ENCODE measurements around the gene UFL1.

Gene UFL1

DNA sequence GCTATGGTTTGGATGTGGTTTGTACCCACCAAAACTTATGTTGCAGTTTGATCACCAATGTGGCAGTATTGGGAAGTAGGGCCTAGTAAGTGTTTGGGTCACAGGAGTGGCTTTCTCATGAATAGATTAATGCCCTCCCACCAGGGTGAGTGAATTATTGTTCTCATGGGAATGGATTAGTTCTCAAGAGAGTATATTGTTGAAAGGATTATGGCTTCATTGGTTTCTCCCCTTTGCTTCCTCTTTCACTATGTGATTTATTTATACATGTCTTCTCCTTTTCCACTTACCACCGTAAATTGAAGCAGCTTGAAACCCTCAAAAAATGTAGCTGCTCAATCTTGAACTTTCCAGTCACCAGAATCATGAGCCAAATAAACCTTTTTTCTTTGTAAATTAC lies 10.8 kb downstream of the UFL1 start:
- Histone ChIP-seq H3K4ac (ENCODE audit: low read depth in 1 of 2, low read length in 2 of 2) (no peak overlapping the region), H3K4me1 (ENCODE audit: control insufficient read depth, insufficient read depth, low read depth, low read length) (no peaks in the 10 kb centered on the region), H2BK12ac (ENCODE audit: low read length in 2 of 2) (no peak overlapping the region), H3K23ac (ENCODE audit: low read length in 2 of 2) (no peak overlapping the region), H3K36me3 (ENCODE audit: control insufficient read depth in 1 of 2, insufficient read depth in 2 of 2, low read depth in 1 of 2, low read length in 2 of 2) (peaks cover 6 to 80% of the 10 kb centered on the region in 2 experiments), H3K18ac (ENCODE audit: low read depth in 1 of 2, low read length in 2 of 2) (no peak overlapping the region), H3K4me3 (ENCODE audit: insufficient read depth in 1 of 2, low read depth in 1 of 2, low read length in 2 of 2) (no peak overlapping the region), H2AK5ac (ENCODE audit: low read length, severe bottlenecking) (no peak overlapping the region), H3K9ac (ENCODE audit: low read length) (no peak overlapping the region), H4K8ac (ENCODE audit: low read length) (no peak overlapping the region), H3K79me1 (replicated peaks; ENCODE audit: low read length, poor library complexity, severe bottlenecking) (peaks cover 9% of the 10 kb centered on the region), H2BK5ac (ENCODE audit: low read depth, low read length, poor library complexity, severe bottlenecking) (no peak overlapping the region), H3K27ac (ENCODE audit: low read length, poor library complexity, severe bottlenecking) (no peak overlapping the region), H3K9me3 (ENCODE audit: control insufficient read depth, low read length) (no peaks in the 10 kb centered on the region), H3K4me2 (ENCODE audit: low read length, poor library complexity, severe bottlenecking) (no peak overlapping the region), H2BK120ac (ENCODE audit: low read depth, low read length) (no peak overlapping the region), H2AFZ (ENCODE audit: low read depth, low read length) (no peak overlapping the region), H3K14ac (ENCODE audit: low read length in 2 of 2) (no peak overlapping the region), H3K27me3 (ENCODE audit: control insufficient read depth in 1 of 2, insufficient read depth in 1 of 2, low read length in 2 of 2) (no peaks in the 10 kb centered on the region), H2BK15ac (ENCODE audit: low read depth, poor library complexity, severe bottlenecking) (no peak overlapping the region), H4K91ac (ENCODE audit: low read length) (no peak overlapping the region)
- no peak for DNase-seq
- WGBS = 64% methylated on average over 1 of the region's 1 CpG

DNA sequence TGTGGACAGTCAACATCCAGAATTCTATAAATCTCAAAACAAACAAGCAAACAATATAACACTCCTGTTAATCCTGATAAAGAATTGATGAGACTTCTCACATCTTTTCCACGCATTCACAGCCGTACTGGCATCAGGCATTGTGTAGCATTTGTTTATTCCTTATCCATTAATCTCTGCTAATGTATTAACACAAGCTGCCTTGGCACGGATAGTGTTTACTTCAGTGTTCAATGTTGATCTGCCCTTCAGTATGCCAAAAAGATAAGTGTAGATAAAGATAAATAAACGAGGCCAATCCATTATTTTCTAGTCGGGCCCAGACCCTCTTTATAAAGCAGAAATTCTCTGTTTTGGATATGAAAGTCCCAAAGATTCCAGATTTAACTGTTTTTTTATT lies 16.1 kb downstream of the UFL1 start:
- Histone ChIP-seq H3K27me3 (ENCODE audit: control insufficient read depth in 1 of 2, insufficient read depth in 1 of 2, low read length in 2 of 2) (no peaks in the 10 kb centered on the region), H3K4me2 (ENCODE audit: low read length, poor library complexity, severe bottlenecking) (no peak overlapping the region), H3K18ac (ENCODE audit: low read depth in 1 of 2, low read length in 2 of 2) (no peak overlapping the region), H2BK120ac (ENCODE audit: low read depth, low read length) (no peak overlapping the region), H4K91ac (ENCODE audit: low read length) (no peak overlapping the region), H3K9ac (ENCODE audit: low read length) (no peak overlapping the region), H2AK5ac (ENCODE audit: low read length, severe bottlenecking) (no peak overlapping the region), H3K14ac (ENCODE audit: low read length in 2 of 2) (no peak overlapping the region), H3K4ac (ENCODE audit: low read depth in 1 of 2, low read length in 2 of 2) (no peak overlapping the region), H3K79me1 (replicated peaks; ENCODE audit: low read length, poor library complexity, severe bottlenecking) (no peaks in the 10 kb centered on the region), H3K4me1 (ENCODE audit: control insufficient read depth, insufficient read depth, low read depth, low read length) (no peaks in the 10 kb centered on the region), H3K23ac (ENCODE audit: low read length in 2 of 2) (no peak overlapping the region), H2BK5ac (ENCODE audit: low read depth, low read length, poor library complexity, severe bottlenecking) (no peak overlapping the region), H3K4me3 (ENCODE audit: insufficient read depth in 1 of 2, low read depth in 1 of 2, low read length in 2 of 2) (no peak overlapping the region), H2BK15ac (ENCODE audit: low read depth, poor library complexity, severe bottlenecking) (no peak overlapping the region), H4K8ac (ENCODE audit: low read length) (no peak overlapping the region), H2AFZ (ENCODE audit: low read depth, low read length) (no peak overlapping the region), H3K36me3 (ENCODE audit: control insufficient read depth in 1 of 2, insufficient read depth in 2 of 2, low read depth in 1 of 2, low read length in 2 of 2) (peaks cover 0 to 74% of the 10 kb centered on the region in 2 experiments), H3K27ac (ENCODE audit: low read length, poor library complexity, severe bottlenecking) (no peak overlapping the region), H3K9me3 (ENCODE audit: control insufficient read depth, low read length) (no peaks in the 10 kb centered on the region), H2BK12ac (ENCODE audit: low read length in 2 of 2) (no peak overlapping the region)
- DNase-seq = no peak
- WGBS = 85% methylated on average over 3 of the region's 5 CpGs

DNA sequence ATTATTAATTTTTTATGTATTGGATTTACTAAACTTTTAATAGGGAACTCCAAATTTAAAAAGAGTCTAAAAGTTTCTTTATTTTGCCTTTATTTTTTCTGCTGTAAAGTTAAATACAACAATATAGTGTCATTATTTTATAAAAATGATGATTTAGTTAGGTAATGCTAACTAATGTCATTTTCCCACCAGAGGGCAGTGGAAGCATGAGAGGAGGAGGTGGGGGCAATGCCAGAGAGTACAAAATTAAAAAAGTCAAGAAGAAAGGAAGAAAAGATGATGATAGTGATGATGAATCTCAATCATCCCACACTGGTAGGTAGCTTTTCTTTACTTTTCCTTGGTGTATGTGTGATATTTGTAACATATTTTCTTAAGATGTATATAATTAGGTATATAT lies 21.1 kb downstream of the UFL1 start:
- no peak overlapping the region for H2AFZ ChIP-seq (ENCODE audit: low read depth, low read length)
- H3K4me2 ChIP-seq (ENCODE audit: low read length, poor library complexity, severe bottlenecking) = no peak overlapping the region
- no peak overlapping the region for H3K14ac ChIP-seq (ENCODE audit: low read length in 2 of 2)

DNA sequence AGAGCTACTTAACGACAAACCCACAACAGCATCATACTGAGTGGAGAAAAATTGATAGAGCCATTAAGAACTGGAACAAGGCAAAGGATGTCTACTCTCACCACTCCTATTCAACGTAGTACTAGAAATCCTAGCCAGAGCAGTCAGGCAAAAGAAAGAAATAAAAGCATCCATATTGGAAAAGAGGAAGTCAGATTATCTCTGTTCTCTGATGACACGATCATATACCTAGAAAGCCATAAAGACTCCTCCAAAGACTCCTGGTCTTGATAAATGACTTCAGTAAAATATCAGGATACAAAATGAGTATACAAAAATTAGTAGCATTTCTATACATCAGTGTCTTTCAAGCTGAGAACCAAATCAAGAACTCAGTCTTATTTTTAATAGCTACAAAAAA lies 24.3 kb downstream of the UFL1 start:
- H2BK12ac ChIP-seq (ENCODE audit: low read length in 2 of 2) = no peak overlapping the region
- no peak overlapping the region for H4K91ac ChIP-seq (ENCODE audit: low read length)
- H2BK5ac ChIP-seq (ENCODE audit: low read depth, low read length, poor library complexity, severe bottlenecking) = no peak overlapping the region
- H3K4ac ChIP-seq (ENCODE audit: low read depth in 1 of 2, low read length in 2 of 2) = no peak overlapping the region
- peaks cover 0 to 83% of the 10 kb centered on the region in 2 experiments for H3K36me3 ChIP-seq (ENCODE audit: control insufficient read depth in 1 of 2, insufficient read depth in 2 of 2, low read depth in 1 of 2, low read length in 2 of 2)
- no peak for DNase-seq
- H3K27me3 ChIP-seq (ENCODE audit: control insufficient read depth in 1 of 2, insufficient read depth in 1 of 2, low read length in 2 of 2) = no peaks in the 10 kb centered on the region
- H3K9me3 ChIP-seq (ENCODE audit: control insufficient read depth, low read length) = no peaks in the 10 kb centered on the region
- no peaks in the 10 kb centered on the region for H3K4me1 ChIP-seq (ENCODE audit: control insufficient read depth, insufficient read depth, low read depth, low read length)
- no peak overlapping the region for H3K9ac ChIP-seq (ENCODE audit: low read length)
- H3K27ac ChIP-seq (ENCODE audit: low read length, poor library complexity, severe bottlenecking) = no peak overlapping the region
- H2BK15ac ChIP-seq (ENCODE audit: low read depth, poor library complexity, severe bottlenecking) = no peak overlapping the region
- H3K18ac ChIP-seq (ENCODE audit: low read depth in 1 of 2, low read length in 2 of 2) = no peak overlapping the region
- no peak overlapping the region for H3K4me3 ChIP-seq (ENCODE audit: insufficient read depth in 1 of 2, low read depth in 1 of 2, low read length in 2 of 2)
- no peak overlapping the region for H3K14ac ChIP-seq (ENCODE audit: low read length in 2 of 2)
- H3K79me1 ChIP-seq (replicated peaks; ENCODE audit: low read length, poor library complexity, severe bottlenecking) = no peaks in the 10 kb centered on the region
- no peak overlapping the region for H2AFZ ChIP-seq (ENCODE audit: low read depth, low read length)
- WGBS = 94% methylated on average over 2 of the region's 3 CpGs
- no peak overlapping the region for H3K4me2 ChIP-seq (ENCODE audit: low read length, poor library complexity, severe bottlenecking)
- no peak overlapping the region for H2BK120ac ChIP-seq (ENCODE audit: low read depth, low read length)
- no peak overlapping the region for H4K8ac ChIP-seq (ENCODE audit: low read length)
- H3K23ac ChIP-seq (ENCODE audit: low read length in 2 of 2) = no peak overlapping the region
- H2AK5ac ChIP-seq (ENCODE audit: low read length, severe bottlenecking) = no peak overlapping the region

More for the DNA sequence above, 21.1 kb downstream of the UFL1 start:
- no peaks in the 10 kb centered on the region for H3K4me1 ChIP-seq (ENCODE audit: control insufficient read depth, insufficient read depth, low read depth, low read length)
- H2BK15ac ChIP-seq (ENCODE audit: low read depth, poor library complexity, severe bottlenecking) = no peak overlapping the region
- no peak overlapping the region for H2BK120ac ChIP-seq (ENCODE audit: low read depth, low read length)
- H2AK5ac ChIP-seq (ENCODE audit: low read length, severe bottlenecking) = no peak overlapping the region
- H3K18ac ChIP-seq (ENCODE audit: low read depth in 1 of 2, low read length in 2 of 2) = no peak overlapping the region
- H3K9me3 ChIP-seq (ENCODE audit: control insufficient read depth, low read length) = no peaks in the 10 kb centered on the region
- H3K9ac ChIP-seq (ENCODE audit: low read length) = no peak overlapping the region
- H3K23ac ChIP-seq (ENCODE audit: low read length in 2 of 2) = no peak overlapping the region
- peak; percentile 14 for DNase-seq
- H4K8ac ChIP-seq (ENCODE audit: low read length) = no peak overlapping the region
- H3K4me3 ChIP-seq (ENCODE audit: insufficient read depth in 1 of 2, low read depth in 1 of 2, low read length in 2 of 2) = no peak overlapping the region
- H2BK12ac ChIP-seq (ENCODE audit: low read length in 2 of 2) = no peak overlapping the region
- no peaks in the 10 kb centered on the region for H3K79me1 ChIP-seq (replicated peaks; ENCODE audit: low read length, poor library complexity, severe bottlenecking)
- no peaks in the 10 kb centered on the region for H3K27me3 ChIP-seq (ENCODE audit: control insufficient read depth in 1 of 2, insufficient read depth in 1 of 2, low read length in 2 of 2)
- H3K27ac ChIP-seq (ENCODE audit: low read length, poor library complexity, severe bottlenecking) = no peak overlapping the region
- no peak overlapping the region for H3K4ac ChIP-seq (ENCODE audit: low read depth in 1 of 2, low read length in 2 of 2)
- H2BK5ac ChIP-seq (ENCODE audit: low read depth, low read length, poor library complexity, severe bottlenecking) = no peak overlapping the region
- H3K36me3 ChIP-seq (ENCODE audit: control insufficient read depth in 1 of 2, insufficient read depth in 2 of 2, low read depth in 1 of 2, low read length in 2 of 2) = peaks cover 0 to 89% of the 10 kb centered on the region in 2 experiments
- no peak overlapping the region for H4K91ac ChIP-seq (ENCODE audit: low read length)

Data from mesenchymal stem cell (in vitro differentiated cells and primary cell).